Stomach (tissue), 19 donors: ENCODE data around the gene SRP72. TPM values are rescaled to one million over a fixed set of nuclear protein-coding genes. Genes with fewer than 3 reads are reported as not detected.

Experiments used
- DNase-seq, 2 donors: peaks; one replicate each; pipeline versions ENCODE4 v3.0.0 to v3.0.0-alpha.2; 2013 to 2019
- H3K27ac ChIP-seq, 5 donors: fragments of 200-600 bp in 4 of 5; sonication (generic) in 4 of 5; one replicate each; pipeline ENCODE4 v1.5.1; 2013 to 2019; ENCODE audit warnings: mild to moderate bottlenecking in 1 of 5, moderate library complexity in 1 of 5
- H3K27me3 ChIP-seq, 3 donors: fragments of 200-600 bp; sonication (generic); one replicate each; pipeline ENCODE4 v1.5.1; 2017 to 2019; ENCODE audit warnings: mixed run types in 1 of 3
- H3K36me3 ChIP-seq, 4 donors: fragments of 200-600 bp; sonication (generic); 1 replicate in 3 of 4; 2 replicates in 1 of 4; pipeline ENCODE4 v1.5.1; 2016 to 2019
- H3K4me1 ChIP-seq, 4 donors: fragments of 200-600 bp; sonication (generic); one replicate each; pipeline ENCODE4 v1.5.1; 2016 to 2019
- H3K4me3 ChIP-seq, 4 donors: fragments of 200-600 bp; sonication (generic) in 3 of 4; one replicate each; pipeline ENCODE4 v1.5.1; 2016 to 2019; ENCODE audit warnings: mild to moderate bottlenecking in 1 of 4
- H3K9me3 ChIP-seq, 4 donors: fragments of 200-600 bp; sonication (generic); one replicate each; pipeline ENCODE4 v1.5.1; 2016 to 2019
- CTCF ChIP-seq, 7 experiments: fragments of 450-650 bp in 4 of 7; fragments of 200-600 bp in 3 of 7; sonication (generic) in 3 of 7; IDR thresholded peaks; one replicate each; pipeline ENCODE4 v1.5.1; 2016 to 2019; ENCODE audit warnings: antibody characterized with exemption in 7 of 7, control low read depth in 2 of 7, mild to moderate bottlenecking in 1 of 7
- EP300 ChIP-seq: sonication (generic); formaldehyde crosslinking; IDR thresholded peaks from one replicate; pipeline ENCODE4 v1.6.1; 2017; ENCODE audit warnings: antibody characterized with exemption
- POLR2A ChIP-seq, 4 donors: fragments of 450-650 bp; IDR thresholded peaks; one replicate each; pipeline ENCODE4 v1.6.1; 2016; ENCODE audit warnings: antibody characterized with exemption in 4 of 4, control low read depth in 2 of 4, mild to moderate bottlenecking in 1 of 4, moderate library complexity in 1 of 4
- POLR2AphosphoS5 ChIP-seq, 3 donors: sonication (generic); formaldehyde crosslinking; IDR thresholded peaks; one replicate each; pipeline ENCODE4 v1.6.1; 2016; ENCODE audit warnings: antibody characterized with exemption in 3 of 3
- WGBS, 5 donors: extraction: QIAGEN DNeasy Blood & Tissue Kit in 3 of 5; methylation state at CpG; one replicate each; pipeline versions ENCODE4 v1.1.5 to v1.1.7; 2013 to 2018; 5-methylcytosine and 5-hydroxymethylcytosine counted together
- intact Hi-C: fragments of 100-400 bp; cut with DNase I; formaldehyde crosslinking; loops from one replicate; pipeline ENCODE4 v1.15.1; 2023; ENCODE audit warnings: low total_unique reads
- long read RNA-seq, 10 donors: transcript quantifications; one replicate each; lab custom pipeline, GENCODE V29; 2026
- polyA plus RNA-seq, 3 donors: library from polyadenylated mRNA; stranded (reverse); fragments of 200-250 nt; gene quantifications; one replicate each; pipeline ENCODE4 v1.2.3, GENCODE V29; 2013
- total RNA-seq, 5 donors: library from RNA; depleted of rRNA; stranded (reverse); fragments of >200 nt; gene quantifications; one replicate each; pipeline versions ENCODE4 v1.1.0 to v1.2.3, GENCODE V29; 2014 to 2016
- donor health status: healthy with polysubstance abuse.
- donor health status: Bipolar disorder and iron deficiency.
- donor health status: healthy.

Gene SRP72
- total RNA-seq (10 to 100 TPM; 28.4 to 63.7 (median 44.2) TPM), polyA plus RNA-seq (10 to 100 TPM; 28.9 to 39.9 (median 30.0) TPM)
- long read RNA-seq, donor 1, full-length matches to known transcripts, result 4 of 10 reads
- long read RNA-seq, donor 1, partial matches to known transcripts, result 6 of 10 reads
- long read RNA-seq, donor 1, other reads (novel, unspliced or antisense), result 0 of 10 reads
- long read RNA-seq, donor 2, full-length matches to known transcripts, result 6 of 6 reads
- long read RNA-seq, donor 2, partial matches to known transcripts, result 0 of 6 reads
- long read RNA-seq, donor 2, other reads (novel, unspliced or antisense), result 0 of 6 reads
- long read RNA-seq, donor 3, full-length matches to known transcripts, result 9 of 9 reads
- long read RNA-seq, donor 3, partial matches to known transcripts, result 0 of 9 reads
- long read RNA-seq, donor 3, other reads (novel, unspliced or antisense), result 0 of 9 reads
- long read RNA-seq, donor 4, partial matches to known transcripts, result 0 of 3 reads
- long read RNA-seq, donor 4, other reads (novel, unspliced or antisense), result 0 of 3 reads
- long read RNA-seq, donor 5, full-length matches to known transcripts, result 9 of 39 reads
- long read RNA-seq, donor 5, partial matches to known transcripts, result 30 of 39 reads
- long read RNA-seq, donor 5, other reads (novel, unspliced or antisense), result 0 of 39 reads
- long read RNA-seq, donor 6, result 0 reads
- long read RNA-seq, donor 7, full-length matches to known transcripts, result 10 of 48 reads
- long read RNA-seq, donor 7, partial matches to known transcripts, result 38 of 48 reads
- long read RNA-seq, donor 7, other reads (novel, unspliced or antisense), result 0 of 48 reads
- long read RNA-seq, donor 8, full-length matches to known transcripts, result 10 of 23 reads
- long read RNA-seq, donor 8, partial matches to known transcripts, result 13 of 23 reads
- long read RNA-seq, donor 8, other reads (novel, unspliced or antisense), result 0 of 23 reads
- long read RNA-seq, donor 9, transcript SRP72-204 (2 exons, 2,235 nt), result major isoform, 7 of 43 reads
- long read RNA-seq, donor 9, partial matches to known transcripts, result 32 of 43 reads
- long read RNA-seq, donor 9, other reads (novel, unspliced or antisense), result 0 of 43 reads
- long read RNA-seq, donor 10, full-length matches to known transcripts, result 5 of 5 reads
- long read RNA-seq, donor 10, partial matches to known transcripts, result 0 of 5 reads
- long read RNA-seq, donor 10, other reads (novel, unspliced or antisense), result 0 of 5 reads

GRCh38 chr4:56467284-56468096, at the start of gene SRP72:
TSS of gene SRP72 (plus strand) at chr4:56467617. CDS start at chr4:56467636, 19 bp downstream.
- intact Hi-C loops, result no loop called here
- no peaks in the 10 kb centered on the region for H3K9me3 ChIP-seq
- peak within 1 kb of the TSS; percentile 81 to 97 (median 96) for H3K4me3 ChIP-seq
- peak within 1 kb of the TSS; percentile 83 to 94 (median 89) for H3K27ac ChIP-seq
- DNase-seq, result peak; percentile 91 to 98
- peaks cover 24 to 46% (median 37%) of the 10 kb centered on the region in 4 donors for H3K4me1 ChIP-seq
- H3K36me3 ChIP-seq, result peaks cover 10 to 35% (median 28%) of the 10 kb centered on the region in 4 donors
- 0 to 1% (median 0%) methylated on average over 47 to 62 of the region's 62 CpGs for WGBS, 5 donors
- H3K27me3 ChIP-seq, result no peaks in the 10 kb centered on the region
- peak in 2 of 4 donors; percentile 18 to 48 for TF ChIP-seq POLR2A (IDR thresholded peaks at IDR 0.05)
- no peak for TF ChIP-seq EP300
- TF ChIP-seq POLR2AphosphoS5 (IDR thresholded peaks at IDR 0.05), result peak; percentile 62 to 97 (median 90)
- no peak for TF ChIP-seq CTCF (IDR thresholded peaks at IDR 0.05)

GRCh38 chr4:56424176-56424575, 43.2 kb upstream of the SRP72 start:
- WGBS, 5 donors, result 84 to 92% (median 89%) methylated on average over 5 of the region's 5 CpGs
- Histone ChIP-seq H3K9me3 (no peaks in the 10 kb centered on the region), H3K27ac (no peak overlapping the region), H3K4me1 (peaks cover 0 to 8% (median 4%) of the 10 kb centered on the region in 4 donors), H3K27me3 (no peaks in the 10 kb centered on the region), H3K36me3 (no peaks in the 10 kb centered on the region), H3K4me3 (no peak overlapping the region)
- no peak for DNase-seq
- intact Hi-C loops, result no loop called here
- TF ChIP-seq EP300 (no peak), CTCF (IDR thresholded peaks at IDR 0.05) (no peak), POLR2AphosphoS5 (IDR thresholded peaks at IDR 0.05) (no peak), POLR2A (IDR thresholded peaks at IDR 0.05) (no peak)

GRCh38 chr4:56424697-56425514, 42.5 kb upstream of the SRP72 start:
- H3K4me3 ChIP-seq, result no peak overlapping the region
- H3K27ac ChIP-seq, result no peak overlapping the region
- H3K36me3 ChIP-seq, result no peaks in the 10 kb centered on the region
- no peaks in the 10 kb centered on the region for H3K27me3 ChIP-seq
- H3K9me3 ChIP-seq, result no peaks in the 10 kb centered on the region
- no peak for TF ChIP-seq POLR2A (IDR thresholded peaks at IDR 0.05)
- TF ChIP-seq CTCF (IDR thresholded peaks at IDR 0.05), result peak in 5 of 7 experiments; percentile 37 to 68 (median 58)
- no peak for TF ChIP-seq POLR2AphosphoS5 (IDR thresholded peaks at IDR 0.05)
- no peak for TF ChIP-seq EP300
- DNase-seq, result peak; percentile 32 to 64
- WGBS, 5 donors, result 46 to 61% (median 50%) methylated on average over 5 of the region's 5 CpGs
- intact Hi-C loops, result no loop called here
- H3K4me1 ChIP-seq, result peaks cover 0 to 8% (median 4%) of the 10 kb centered on the region in 4 donors
